SJCRH30 (cell line): ENCODE results near the gene DAW1. TPM values are rescaled to one million over a fixed set of nuclear protein-coding genes. Genes with fewer than 3 reads are reported as not detected.
"Not testable (repeated sequence)": the region's sequence is repeated elsewhere in the genome, so short reads cannot be mapped to it uniquely, and the experiment has no call there.

Experiments used
- DNase-seq, 2 experiments: peaks; one replicate each; pipeline ENCODE4 v3.0.0-alpha.2; 2015 to 2020
- H3K27ac ChIP-seq: fragments of 250-450 bp; sonication (Bioruptor Pico); 2 replicates; pipeline ENCODE4 v1.5.1; 2020; ENCODE audit warnings: mild to moderate bottlenecking, moderate library complexity
- H3K27me3 ChIP-seq: fragments of 250-450 bp; sonication (Bioruptor Pico); 2 replicates; pipeline ENCODE4 v1.5.1; 2020; ENCODE audit warnings: mild to moderate bottlenecking, moderate library complexity
- H3K36me3 ChIP-seq: fragments of 250-450 bp; sonication (Bioruptor Pico); 2 replicates; pipeline ENCODE4 v1.5.1; 2020; ENCODE audit warnings: mild to moderate bottlenecking, moderate library complexity
- H3K4me1 ChIP-seq: fragments of 250-450 bp; sonication (Bioruptor Pico); 2 replicates; pipeline ENCODE4 v1.5.1; 2020; ENCODE audit warnings: mild to moderate bottlenecking, moderate library complexity
- H3K4me3 ChIP-seq: fragments of 250-450 bp; sonication (Bioruptor Pico); 2 replicates; pipeline ENCODE4 v1.5.1; 2020; ENCODE audit warnings: mild to moderate bottlenecking, moderate library complexity
- H3K9me3 ChIP-seq: fragments of 250-450 bp; sonication (Bioruptor Pico); replicated peaks from 2 replicates; pipeline ENCODE4 v1.5.1; 2020; ENCODE audit warnings: mild to moderate bottlenecking, moderate library complexity
- total RNA-seq: library from RNA; depleted of rRNA; stranded (reverse); fragments of >200 nt; shearing (Covaris generic); gene quantifications from 2 replicates; pipeline ENCODE4 v1.2.3, GENCODE V29; 2014; rRNA removed

DAW1 gene
- total RNA-seq: 0.08 TPM in 1 of 2 replicates, not detected in the other

DNA sequence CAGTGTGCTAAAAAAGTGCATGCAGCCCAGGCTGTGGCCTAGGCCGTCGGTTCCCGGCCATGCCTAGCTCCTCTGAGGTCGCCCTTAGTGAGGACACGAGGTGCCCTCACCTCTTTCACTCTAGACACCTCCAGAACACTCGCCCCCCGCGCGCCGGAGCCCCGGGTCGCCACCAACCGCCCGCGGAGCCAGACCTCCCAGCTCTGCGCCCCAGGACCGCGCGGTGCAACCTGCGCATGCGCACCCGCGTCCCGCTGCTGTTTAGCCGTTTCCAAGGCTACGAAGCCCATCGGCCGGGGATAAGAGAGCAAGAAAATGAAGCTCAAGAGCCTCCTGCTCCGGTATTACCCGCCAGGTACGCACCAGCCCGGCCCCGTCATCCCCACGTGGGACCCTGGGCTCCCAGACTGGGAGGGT lies at the start of gene DAW1:
Gene DAW1, plus strand, starts transcription at position 257 of the 417 bp plus-strand sequence. Its CDS starts 59 bp downstream, at position 316.
- peaks cover 3% of the 10 kb centered on the region for H3K27me3 ChIP-seq
- no peak within 1 kb of the TSS for H3K4me3 ChIP-seq
- H3K27ac ChIP-seq: no peak within 1 kb of the TSS
- no peaks in the 10 kb centered on the region; the same call in 1 of the 2 replicates for H3K9me3 ChIP-seq
- no peaks in the 10 kb centered on the region for H3K4me1 ChIP-seq
- DNase-seq: no peak
- H3K36me3 ChIP-seq: no peaks in the 10 kb centered on the region

DNA sequence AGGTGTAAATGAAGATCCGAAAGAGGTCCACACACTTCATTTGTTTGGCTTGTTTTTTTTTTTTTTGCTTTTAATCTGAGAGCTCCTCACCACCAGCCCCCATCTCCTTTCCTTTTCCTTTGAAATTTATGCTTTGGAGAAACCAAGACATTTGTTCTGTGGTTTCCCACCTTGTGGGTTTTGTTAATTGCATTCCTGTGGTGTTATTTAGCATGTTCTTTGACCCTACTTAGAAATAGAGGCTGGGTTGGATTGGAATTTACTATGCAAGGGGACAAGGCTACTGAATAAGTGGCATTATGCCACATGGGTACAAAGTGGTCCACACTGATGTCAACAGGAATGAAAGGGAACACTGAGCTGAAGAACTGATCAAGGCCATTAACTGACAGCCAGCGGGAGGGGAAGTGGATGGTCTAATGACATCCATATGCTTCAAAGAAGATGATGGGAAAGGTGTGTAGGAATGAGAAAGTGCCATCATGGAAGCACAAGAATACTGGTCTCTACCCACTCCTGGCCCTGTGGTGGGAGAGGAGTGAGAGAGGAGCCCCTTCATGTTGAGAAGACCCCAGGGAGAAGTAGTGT lies 48.9 kb upstream of the DAW1 start:
- Histone ChIP-seq H3K4me1 (peaks cover 12% of the 10 kb centered on the region), H3K4me3 (no peak overlapping the region), H3K27me3 (no peaks in the 10 kb centered on the region), H3K27ac (no peak overlapping the region), H3K9me3 (no peaks in the 10 kb centered on the region), H3K36me3 (no peaks in the 10 kb centered on the region)
- peak in 1 of 2 experiments; percentile 28 for DNase-seq

DNA sequence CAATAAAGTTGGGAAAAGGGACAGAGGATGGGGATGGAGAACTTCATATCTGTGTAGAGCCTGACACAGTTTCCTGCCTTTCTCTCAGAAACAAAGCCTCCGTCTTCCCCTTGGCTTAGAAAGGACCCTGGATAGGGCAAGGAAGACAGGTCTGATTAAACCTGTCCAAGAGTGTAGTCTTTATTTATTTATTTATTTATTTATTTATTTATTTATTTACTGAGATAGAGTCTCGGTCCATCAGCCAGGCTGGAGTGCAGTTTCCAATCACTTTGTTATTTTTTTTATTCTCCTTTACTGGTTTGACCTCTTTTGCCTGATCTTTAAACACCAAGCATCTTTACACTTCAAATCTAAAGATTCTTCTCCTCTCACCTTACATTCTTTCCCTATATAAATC lies 47.5 kb upstream of the DAW1 start:
- DNase-seq: no peak
- Histone ChIP-seq H3K36me3 (no peaks in the 10 kb centered on the region), H3K27me3 (no peaks in the 10 kb centered on the region; the same call in 1 of the 2 replicates), H3K27ac (no peak overlapping the region), H3K9me3 (no peaks in the 10 kb centered on the region), H3K4me3 (no peak overlapping the region), H3K4me1 (no peaks in the 10 kb centered on the region)

- H3K27me3 ChIP-seq: no peaks in the 10 kb centered on the region; the same call in 1 of the 2 replicates
- no peaks in the 10 kb centered on the region for H3K4me1 ChIP-seq
- no peak for DNase-seq
- H3K27ac ChIP-seq: no peak overlapping the region
- H3K4me3 ChIP-seq: no peak overlapping the region
- no peaks in the 10 kb centered on the region for H3K36me3 ChIP-seq
- no peaks in the 10 kb centered on the region for H3K9me3 ChIP-seq
These were observed 46.7 kb upstream of the DAW1 start for GRCh38 chr2:227824711-227825110.

DNA sequence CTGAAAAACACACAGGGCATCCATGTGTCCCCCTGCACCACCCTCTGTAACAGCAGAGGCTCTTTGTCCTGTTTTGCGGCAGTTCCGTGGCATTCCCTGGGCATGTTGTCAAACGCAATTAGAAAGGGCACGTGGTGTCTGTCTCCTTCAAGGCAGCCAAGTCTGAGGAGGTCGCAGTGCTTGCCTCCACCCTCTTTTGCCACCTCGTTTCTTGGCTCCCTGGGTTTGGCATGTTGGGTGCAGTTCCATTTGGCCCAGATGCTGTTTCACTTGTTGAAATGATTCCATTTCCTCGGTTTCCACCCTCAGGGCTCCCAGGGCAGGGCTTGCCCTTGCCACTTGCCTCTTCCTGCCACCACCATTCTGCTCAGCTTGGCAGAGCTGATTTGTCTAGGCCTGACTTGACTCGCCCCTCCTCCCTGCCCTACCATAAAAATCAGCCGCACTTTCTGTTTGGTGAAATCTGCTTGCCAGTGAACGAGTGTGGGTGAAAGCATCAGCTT lies 45.4 kb upstream of the DAW1 start:
- Histone ChIP-seq H3K4me3 (no peak overlapping the region), H3K27ac (no peak overlapping the region), H3K27me3 (no peaks in the 10 kb centered on the region; the same call in 1 of the 2 replicates), H3K36me3 (no peaks in the 10 kb centered on the region), H3K9me3 (no peaks in the 10 kb centered on the region), H3K4me1 (no peaks in the 10 kb centered on the region)
- DNase-seq: no peak

DNA sequence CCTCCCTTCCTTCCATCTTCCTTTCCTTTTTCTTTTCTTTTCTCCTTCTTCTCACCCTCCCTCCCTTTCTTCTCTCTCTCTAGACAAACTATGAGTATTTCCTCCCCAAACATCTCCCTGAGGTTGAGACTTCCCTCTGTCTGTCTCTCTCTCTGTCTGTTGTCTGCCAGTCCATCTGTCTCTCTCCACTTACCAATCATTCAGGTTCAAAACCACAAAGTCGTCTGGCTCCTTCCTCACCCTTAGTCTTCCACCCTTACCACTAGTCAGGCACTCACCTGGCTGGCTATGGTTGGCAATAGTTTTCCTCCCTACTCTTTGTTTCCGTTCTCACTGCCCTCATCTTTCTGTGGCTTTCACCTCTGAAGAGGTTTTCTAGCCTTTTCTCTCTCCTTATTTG lies 44.9 kb upstream of the DAW1 start:
- DNase-seq: no peak
- no peaks in the 10 kb centered on the region; the same call in 1 of the 2 replicates for H3K27me3 ChIP-seq
- no peaks in the 10 kb centered on the region for H3K9me3 ChIP-seq
- H3K27ac ChIP-seq: no peak overlapping the region
- H3K4me3 ChIP-seq: no peak overlapping the region
- H3K36me3 ChIP-seq: no peaks in the 10 kb centered on the region
- H3K4me1 ChIP-seq: no peaks in the 10 kb centered on the region

DNA sequence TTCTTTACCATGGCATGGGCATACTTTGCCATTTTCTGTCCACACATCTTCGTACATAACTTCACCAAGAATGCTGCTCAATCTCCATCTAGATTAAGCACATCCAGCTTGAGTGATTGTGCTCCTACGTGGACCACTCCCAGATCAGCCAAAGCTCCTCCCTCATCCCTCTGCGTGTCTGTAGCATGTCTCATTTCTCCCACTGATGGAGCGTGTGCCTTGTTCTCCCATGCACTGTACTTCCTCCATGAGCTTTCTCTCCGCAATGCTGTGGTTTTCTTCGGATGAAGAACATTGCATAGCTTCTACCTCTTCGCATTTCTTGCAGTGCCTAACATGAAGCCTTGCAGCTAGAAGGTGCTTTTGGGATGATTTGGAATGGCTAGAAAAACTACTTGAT lies 44.3 kb upstream of the DAW1 start:
- Histone ChIP-seq H3K27me3 (no peaks in the 10 kb centered on the region; the same call in 1 of the 2 replicates), H3K4me1 (no peaks in the 10 kb centered on the region), H3K36me3 (no peaks in the 10 kb centered on the region), H3K27ac (no peak overlapping the region), H3K9me3 (no peaks in the 10 kb centered on the region), H3K4me3 (no peak overlapping the region)
- no peak for DNase-seq

DNA sequence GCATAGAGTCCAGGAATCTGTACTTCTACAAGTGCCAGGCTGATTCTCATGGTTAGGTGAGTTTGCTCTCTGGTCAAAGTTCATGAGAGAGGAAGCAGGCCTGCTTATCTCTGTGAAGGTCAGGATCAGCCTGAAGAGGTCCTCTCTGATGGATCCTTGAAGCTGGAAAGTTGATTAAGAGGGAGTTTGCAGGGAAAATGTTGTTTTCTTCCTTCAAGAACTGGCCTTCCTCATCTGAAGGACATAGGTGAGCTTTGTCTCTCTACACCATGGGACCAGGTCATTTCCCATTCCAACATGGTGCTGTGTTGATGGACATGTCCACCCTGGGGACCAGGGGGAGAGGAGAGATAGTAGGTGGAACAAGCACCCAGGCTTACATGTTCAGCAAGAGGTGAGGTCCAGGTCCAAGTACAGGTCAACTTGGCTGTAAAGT lies 42.9 kb upstream of the DAW1 start:
- Histone ChIP-seq H3K27ac (no peak overlapping the region), H3K4me1 (no peaks in the 10 kb centered on the region)

GRCh38 chr2:227829337-227829736 lies 42.1 kb upstream of the DAW1 start:
- Histone ChIP-seq H3K9me3 (no peaks in the 10 kb centered on the region), H3K4me3 (no peak overlapping the region), H3K27ac (no peak overlapping the region), H3K27me3 (no peaks in the 10 kb centered on the region; the same call in 1 of the 2 replicates), H3K4me1 (no peaks in the 10 kb centered on the region), H3K36me3 (no peaks in the 10 kb centered on the region)
- no peak for DNase-seq

More for the DNA sequence above, 42.9 kb upstream of the DAW1 start:
- Histone ChIP-seq H3K4me3 (no peak overlapping the region), H3K9me3 (no peaks in the 10 kb centered on the region), H3K27me3 (no peaks in the 10 kb centered on the region; the same call in 1 of the 2 replicates), H3K36me3 (no peaks in the 10 kb centered on the region)
- DNase-seq: no peak

GRCh38 chr2:227834423-227834822 lies 37.0 kb upstream of the DAW1 start:
- Histone ChIP-seq H3K27me3 (no peaks in the 10 kb centered on the region), H3K4me3 (no peak overlapping the region), H3K4me1 (no peaks in the 10 kb centered on the region), H3K27ac (no peak overlapping the region), H3K9me3 (no peaks in the 10 kb centered on the region), H3K36me3 (no peaks in the 10 kb centered on the region)
- DNase-seq: no peak

DNA sequence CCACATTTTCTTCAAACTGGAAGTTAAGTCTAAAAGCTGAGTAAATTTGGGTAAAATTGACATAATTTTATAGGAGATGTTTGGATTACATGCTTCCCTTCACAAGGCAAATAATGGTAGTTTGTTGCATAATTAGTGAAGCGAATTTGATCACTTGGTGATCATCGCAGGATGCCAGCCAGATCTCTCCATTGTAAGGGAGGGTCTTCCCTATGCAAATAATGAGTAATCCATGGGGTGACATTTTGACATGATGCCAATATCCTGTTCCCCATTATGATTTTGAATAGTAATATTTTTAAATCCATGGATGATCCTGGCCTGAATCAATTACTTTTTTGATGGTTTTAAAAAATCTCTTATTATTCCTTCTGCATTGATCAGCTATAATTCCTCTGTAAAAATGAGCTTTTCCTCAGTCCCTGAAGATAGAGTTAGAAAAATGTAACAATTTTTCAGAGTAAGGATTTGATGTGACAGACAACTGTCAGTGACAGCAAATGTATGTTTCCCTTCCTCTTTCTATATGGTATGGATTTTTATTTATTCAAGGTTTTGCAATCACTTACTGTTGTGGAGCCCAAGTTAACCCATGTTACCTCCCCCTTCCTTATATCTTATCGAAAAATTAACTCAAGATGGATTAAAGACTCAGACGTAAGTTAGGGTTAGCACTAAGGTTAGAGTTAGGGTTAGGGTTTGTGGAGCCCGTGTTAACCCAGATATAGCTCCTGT lies 36.3 kb upstream of the DAW1 start:
- Histone ChIP-seq H3K4me3 (no peak overlapping the region), H3K4me1 (no peaks in the 10 kb centered on the region), H3K27me3 (no peaks in the 10 kb centered on the region), H3K27ac (no peak overlapping the region), H3K9me3 (no peaks in the 10 kb centered on the region), H3K36me3 (no peaks in the 10 kb centered on the region)
- DNase-seq: no peak

DNA sequence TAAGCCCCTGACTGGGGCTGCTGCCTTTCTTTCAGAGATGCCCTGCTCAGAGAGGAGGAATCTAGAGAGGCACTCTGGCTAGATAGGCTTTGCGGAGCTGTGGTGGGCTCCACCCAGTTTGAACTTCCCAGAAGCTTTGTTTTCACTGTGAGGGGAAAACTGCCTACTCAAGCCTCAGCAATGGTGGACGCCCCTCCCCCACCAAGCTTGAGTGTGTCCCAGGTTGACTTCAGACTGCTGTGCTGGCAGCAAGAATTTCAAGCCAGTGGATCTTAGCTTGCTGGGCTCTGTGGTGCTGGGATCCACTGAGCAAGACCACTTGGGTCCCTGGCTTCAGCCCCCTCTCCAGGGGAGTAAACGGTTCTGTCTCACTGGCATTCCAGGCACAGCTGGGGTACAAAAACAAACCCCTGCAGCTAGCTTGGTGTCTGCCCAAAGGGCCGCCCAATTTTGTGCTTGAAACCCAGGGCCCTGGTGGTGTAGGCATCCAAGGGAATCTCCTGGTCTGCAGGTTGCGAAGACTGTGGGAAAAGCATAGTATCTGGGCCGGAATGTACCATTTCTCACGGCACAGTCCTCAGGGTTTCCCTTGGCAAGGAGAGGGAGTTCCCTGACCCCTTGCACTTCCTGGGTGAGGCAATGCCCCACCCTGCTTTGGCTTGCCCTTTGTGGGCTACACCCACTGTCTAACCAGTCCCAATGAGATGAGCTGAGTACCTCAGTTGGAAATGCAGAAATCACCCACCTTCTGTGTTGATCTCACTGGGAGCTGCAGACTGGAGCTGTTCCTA lies 31.9 kb upstream of the DAW1 start:
- not testable (repeated sequence) for H3K9me3 ChIP-seq, H3K27me3 ChIP-seq, H3K4me1 ChIP-seq, H3K4me3 ChIP-seq, H3K36me3 ChIP-seq, H3K27ac ChIP-seq, DNase-seq

- no peak for DNase-seq
- Histone ChIP-seq H3K4me1 (0 out of 2 replicates have a peak, but pooled peaks cover 2% of the 10 kb centered on the region), H3K4me3 (no peak overlapping the region), H3K9me3 (no peaks in the 10 kb centered on the region; the same call in 1 of the 2 replicates), H3K27ac (no peak overlapping the region), H3K27me3 (no peaks in the 10 kb centered on the region), H3K36me3 (no peaks in the 10 kb centered on the region)
These were observed 24.6 kb upstream of the DAW1 start for GRCh38 chr2:227846831-227847230.

DNA sequence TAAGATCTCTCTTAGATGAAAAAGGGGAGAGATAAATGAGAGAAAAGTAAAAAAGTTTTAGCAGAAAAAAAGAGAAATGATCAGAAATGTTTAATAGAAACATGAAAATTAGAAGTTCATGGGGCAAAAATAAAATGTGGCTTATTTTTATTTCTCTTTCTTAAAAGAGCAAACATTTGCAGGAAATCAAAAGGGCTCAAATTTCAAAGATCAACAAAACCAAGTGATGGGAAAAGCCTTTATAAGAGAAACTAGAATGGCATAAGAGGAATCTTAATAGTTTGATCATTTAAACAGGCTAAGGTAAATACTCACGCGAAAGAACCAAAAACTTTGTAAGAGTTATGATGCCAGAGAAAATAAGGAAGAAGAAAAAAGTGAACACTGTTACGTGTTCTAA lies 23.3 kb upstream of the DAW1 start:
- no peak for DNase-seq
- H3K27me3 ChIP-seq: no peaks in the 10 kb centered on the region
- H3K4me3 ChIP-seq: no peak overlapping the region
- H3K4me1 ChIP-seq: 0 out of 2 replicates have a peak, but pooled peaks cover 3% of the 10 kb centered on the region
- no peak overlapping the region for H3K27ac ChIP-seq
- H3K36me3 ChIP-seq: no peaks in the 10 kb centered on the region
- H3K9me3 ChIP-seq: no peaks in the 10 kb centered on the region; the same call in 1 of the 2 replicates
